ENCODE results near the gene WDFY4.

WDFY4 gene

DNA sequence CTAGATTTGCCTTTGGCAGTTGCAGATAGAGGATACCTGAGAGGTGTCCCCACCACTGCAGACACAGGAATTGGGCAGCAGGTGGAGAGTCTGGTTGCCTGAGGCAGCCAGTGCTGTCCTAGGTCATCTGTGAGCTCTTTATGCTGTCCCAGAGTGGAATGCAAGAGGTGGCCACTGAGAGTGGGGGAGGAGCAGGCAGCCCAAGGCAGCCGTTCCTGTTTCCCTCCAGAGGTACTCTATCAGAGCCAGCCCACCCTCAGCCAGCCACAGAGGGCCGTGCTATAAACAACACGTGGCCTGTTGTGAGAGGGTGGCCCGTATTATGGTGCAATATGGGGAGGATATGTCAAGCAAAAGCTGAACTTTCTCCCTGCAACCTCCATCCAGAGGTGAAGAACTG lies 246.5 kb downstream of the WDFY4 start:
- DNase-seq (ENCODE audit: insufficient read length, low spot score) = no peak
- FAIRE-seq = no peak

DNA sequence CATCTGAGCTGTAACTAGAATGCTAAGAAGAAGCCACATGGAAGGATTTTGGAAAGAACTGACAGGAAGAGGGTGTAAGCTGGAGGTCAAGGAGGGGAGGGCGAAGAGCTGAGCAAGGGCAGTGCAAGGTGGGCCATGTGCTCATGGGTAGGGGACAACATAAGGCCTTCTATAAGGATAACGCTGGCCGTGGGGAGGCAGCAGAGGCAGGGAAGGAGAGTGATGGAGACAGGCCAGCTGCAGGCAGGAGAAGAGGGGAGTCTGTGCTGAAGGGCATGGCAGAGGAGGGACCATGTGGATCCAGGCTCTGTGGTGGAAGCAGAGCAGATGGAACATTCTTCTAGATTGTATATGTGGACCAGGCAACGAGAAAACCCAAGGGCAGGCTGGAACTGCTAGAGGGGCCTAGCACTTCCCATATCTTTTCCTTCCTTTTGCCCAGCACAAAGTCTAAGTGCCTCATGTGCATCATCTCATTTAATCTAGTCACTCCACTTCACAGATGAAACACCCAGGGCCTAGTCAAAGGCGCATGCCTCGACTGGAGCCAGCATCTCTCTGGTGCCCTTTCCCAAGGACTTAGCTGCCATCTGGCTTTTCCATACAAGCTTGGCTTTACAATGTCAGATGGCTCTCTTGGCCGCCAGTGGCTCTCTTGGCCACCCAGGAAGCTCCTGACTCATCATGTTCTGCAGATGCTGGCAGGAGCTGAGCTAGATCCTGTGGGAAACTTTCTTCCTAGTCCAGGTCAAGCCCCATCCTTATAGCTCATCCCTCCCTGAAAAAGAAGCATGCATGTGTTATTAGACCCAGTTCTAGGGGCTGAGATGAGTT lies 248.4 kb downstream of the WDFY4 start:
- DNase-seq (ENCODE audit: insufficient read length, low spot score) = no peak
- FAIRE-seq = no peak

DNA sequence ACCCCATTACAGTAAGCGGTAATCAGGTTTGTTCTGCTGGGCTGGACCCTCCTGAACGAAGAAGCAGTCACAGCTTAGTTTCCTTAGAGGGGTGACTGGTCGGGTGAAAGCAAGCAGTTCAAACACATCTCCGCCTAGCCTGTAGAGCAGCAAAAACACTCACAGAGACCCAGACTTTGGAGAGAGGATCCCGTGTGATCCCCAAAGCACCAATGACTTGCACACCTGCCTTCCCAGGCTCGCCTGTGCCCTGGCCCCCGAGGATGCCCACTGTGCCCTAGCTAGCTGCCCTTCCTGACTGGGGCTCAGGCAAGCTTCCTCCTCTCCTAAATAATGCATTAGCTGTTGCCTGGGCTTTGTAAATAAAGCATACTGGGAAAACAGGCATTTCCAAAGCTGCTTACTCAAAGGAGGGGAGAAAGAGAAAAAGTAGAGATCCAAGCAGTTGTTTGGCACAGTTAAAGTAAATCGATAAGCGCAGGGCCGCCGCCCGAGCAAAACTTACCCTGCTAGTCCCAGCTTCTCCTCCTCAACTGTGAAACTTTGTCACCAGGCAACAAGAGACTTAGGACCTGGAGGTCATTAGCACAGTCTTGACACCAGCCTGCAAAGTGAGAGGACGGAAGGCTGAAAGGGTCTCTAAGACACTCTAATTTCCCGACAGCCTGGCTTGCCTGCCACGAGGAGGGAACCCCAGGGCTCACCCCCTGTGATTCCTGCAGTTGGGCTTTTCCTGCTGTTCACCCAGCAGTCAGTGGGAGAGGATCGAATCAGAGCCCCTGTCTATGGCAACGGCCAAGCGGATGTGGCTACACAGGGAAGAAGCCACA lies 250.2 kb downstream of the WDFY4 start:
- FAIRE-seq = no peak
- no peak for DNase-seq (ENCODE audit: insufficient read length, low spot score)

- no peak for DNase-seq (ENCODE audit: insufficient read length, low spot score)
- no peak for FAIRE-seq
Measured at GRCh38 chr10:48935577-48935976, 250.9 kb downstream of the WDFY4 start.

DNA sequence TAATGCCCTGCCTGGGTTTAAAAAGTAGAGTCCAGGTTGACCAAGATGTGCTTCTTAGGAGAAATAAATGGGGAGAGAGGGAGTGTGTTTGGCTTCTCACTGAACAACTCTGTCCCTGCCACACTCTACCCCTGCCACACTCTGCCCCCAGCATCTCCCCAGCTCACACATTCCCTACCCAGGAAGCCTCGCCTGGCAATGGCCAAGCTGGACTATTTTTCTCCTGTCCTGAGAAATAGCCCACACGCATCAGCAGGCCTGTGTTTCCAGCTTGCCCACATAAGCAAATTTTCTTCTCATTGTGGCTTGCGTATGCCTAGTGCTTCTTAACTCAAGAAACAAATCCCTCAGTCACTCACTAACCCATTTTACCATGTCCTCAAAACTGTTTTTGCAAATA lies 253.1 kb downstream of the WDFY4 start:
- FAIRE-seq = no peak

GRCh38 chr10:48938281-48938680 lies 253.6 kb downstream of the WDFY4 start:
- FAIRE-seq = no peak

More for the DNA sequence above, 253.1 kb downstream of the WDFY4 start:
- DNase-seq (ENCODE audit: insufficient read length, low spot score) = no peak

GRCh38 chr10:48938990-48939536 lies 254.4 kb downstream of the WDFY4 start:
- no peak for FAIRE-seq
- no peak for DNase-seq (ENCODE audit: insufficient read length, low spot score)

More at GRCh38 chr10:48938281-48938680, 253.6 kb downstream of the WDFY4 start:
- no peak for DNase-seq (ENCODE audit: insufficient read length, low spot score)

DNA sequence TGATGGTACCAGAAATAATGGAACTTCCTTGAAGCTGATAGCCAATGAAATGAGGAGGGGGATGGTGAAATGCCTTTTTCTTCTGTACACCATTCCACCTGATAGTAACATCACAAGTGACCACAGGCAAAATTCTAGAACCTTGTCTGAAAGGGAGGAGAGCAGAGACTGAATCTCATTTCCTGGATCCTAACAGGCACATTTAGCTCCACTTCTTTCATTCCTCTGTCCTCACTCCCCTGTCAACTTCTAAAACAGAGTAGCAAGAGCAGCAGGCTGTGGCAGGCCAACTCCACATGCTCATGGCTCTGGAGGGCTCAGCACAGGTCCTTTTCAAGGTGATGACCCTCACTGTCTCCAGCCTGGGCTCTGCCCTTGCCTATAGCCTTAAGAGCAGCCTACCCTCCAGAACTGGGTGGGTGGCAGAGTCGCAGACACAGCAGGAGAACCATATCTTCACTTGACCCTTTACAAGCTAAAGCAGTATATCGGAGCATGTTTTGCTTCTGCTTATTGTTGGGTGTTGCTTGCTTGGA lies 255.2 kb downstream of the WDFY4 start, which contains the start of gene LRRC18:
Gene LRRC18 (minus strand): TSS at position 51 of the 536 bp plus-strand sequence. CDS start 25,685 bp downstream, outside the sequence.
- FAIRE-seq = no peak
- DNase-seq (ENCODE audit: insufficient read length, low spot score) = no peak

GRCh38 chr10:48940372-48940771 lies 255.7 kb downstream of the WDFY4 start:
- FAIRE-seq (no peak), DNase-seq (ENCODE audit: insufficient read length, low spot score) (no peak)

DNA sequence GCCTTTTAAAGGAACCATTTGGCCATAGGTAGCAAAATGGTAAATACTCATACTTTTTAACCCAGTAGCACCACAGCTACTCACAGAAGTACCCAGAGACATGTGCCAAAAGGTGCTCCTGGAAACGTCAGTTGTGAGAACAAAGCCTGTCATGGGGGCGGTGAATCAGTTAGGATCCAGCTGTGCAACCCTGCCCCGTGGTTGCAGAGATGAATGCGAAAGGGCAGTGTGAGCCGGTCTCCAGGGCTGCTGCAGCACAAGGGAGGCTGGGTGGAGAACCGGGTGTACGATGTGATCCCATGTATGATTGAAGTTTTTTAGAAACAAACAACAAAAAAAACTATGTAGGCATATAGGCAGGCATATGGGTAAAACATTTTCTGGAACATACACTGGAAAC lies 256.3 kb downstream of the WDFY4 start:
- FAIRE-seq = no peak
- no peak for DNase-seq (ENCODE audit: insufficient read length, low spot score)

DNA sequence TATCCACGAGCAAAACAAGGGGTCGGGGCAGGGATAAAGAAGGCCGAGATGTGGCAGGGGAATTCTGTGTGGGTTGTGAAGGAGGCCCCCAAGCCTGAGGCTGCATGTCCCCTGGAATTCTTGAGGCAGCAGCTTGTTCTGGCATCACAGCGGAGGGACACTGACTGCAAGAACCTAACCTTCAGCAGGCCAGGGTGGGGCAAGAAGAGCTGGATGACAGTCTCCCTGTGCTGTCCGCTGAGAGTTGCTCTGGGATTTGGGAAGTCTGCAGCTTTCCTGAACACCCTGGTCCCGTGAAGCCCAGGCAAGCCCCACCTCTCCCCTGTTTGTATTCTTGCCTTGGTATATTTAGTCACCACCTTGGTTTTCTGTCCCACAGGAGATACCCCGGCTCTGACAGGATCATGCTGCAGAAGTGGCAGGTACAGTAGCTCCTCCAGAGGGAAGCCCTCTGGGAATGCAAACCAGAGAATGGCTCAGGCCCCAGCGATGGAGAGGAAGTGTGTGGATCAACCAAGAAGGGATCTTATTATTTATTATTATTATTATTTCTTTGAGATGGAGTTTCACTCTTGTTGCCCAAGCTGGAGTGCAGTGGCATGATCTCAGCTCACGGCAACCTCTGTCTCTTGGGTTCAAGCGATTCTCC lies 256.9 kb downstream of the WDFY4 start:
- FAIRE-seq = no peak
- DNase-seq (ENCODE audit: insufficient read length, low spot score) = no peak

DNA sequence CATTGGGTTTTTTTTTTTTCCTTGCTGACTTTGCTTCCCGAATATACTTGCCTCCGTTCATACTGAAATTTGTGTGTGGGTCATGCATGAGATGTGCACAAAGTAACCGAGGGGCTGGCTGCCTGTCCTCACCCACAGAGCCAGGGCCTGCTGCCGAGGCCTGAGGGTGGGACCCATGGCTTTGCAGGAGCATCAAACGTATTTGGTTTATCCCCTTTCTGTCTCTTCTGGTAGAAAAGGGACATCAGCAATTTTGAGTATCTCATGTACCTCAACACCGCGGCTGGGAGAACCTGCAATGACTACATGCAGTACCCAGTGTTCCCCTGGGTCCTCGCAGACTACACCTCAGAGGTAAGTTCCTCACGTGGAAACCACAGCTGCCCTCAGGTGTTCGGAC lies 258.4 kb downstream of the WDFY4 start:
- no peak for FAIRE-seq

DNA sequence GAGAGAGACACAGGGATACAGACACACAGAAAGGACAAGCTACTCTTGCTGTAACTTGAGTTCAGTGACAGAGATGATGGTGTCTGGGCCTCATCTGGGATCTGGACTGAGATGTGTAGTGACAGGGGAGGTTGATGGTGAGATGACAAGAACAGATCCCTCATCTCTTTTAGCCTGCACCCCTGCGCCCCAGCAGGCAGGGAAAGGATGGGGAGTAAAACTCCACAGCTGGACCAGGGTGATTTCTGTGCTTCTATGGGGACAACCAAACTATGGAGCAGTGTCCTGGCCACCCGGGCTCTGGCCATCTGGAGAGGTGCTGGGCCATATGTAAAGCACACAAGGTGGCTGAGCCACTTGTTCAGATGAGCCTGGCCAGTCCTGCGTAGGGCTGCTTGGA lies 259.5 kb downstream of the WDFY4 start:
- DNase-seq (ENCODE audit: insufficient read length, low spot score) = no peak
- no peak for FAIRE-seq

More for the DNA sequence above, 258.4 kb downstream of the WDFY4 start:
- DNase-seq (ENCODE audit: insufficient read length, low spot score) = no peak

DNA sequence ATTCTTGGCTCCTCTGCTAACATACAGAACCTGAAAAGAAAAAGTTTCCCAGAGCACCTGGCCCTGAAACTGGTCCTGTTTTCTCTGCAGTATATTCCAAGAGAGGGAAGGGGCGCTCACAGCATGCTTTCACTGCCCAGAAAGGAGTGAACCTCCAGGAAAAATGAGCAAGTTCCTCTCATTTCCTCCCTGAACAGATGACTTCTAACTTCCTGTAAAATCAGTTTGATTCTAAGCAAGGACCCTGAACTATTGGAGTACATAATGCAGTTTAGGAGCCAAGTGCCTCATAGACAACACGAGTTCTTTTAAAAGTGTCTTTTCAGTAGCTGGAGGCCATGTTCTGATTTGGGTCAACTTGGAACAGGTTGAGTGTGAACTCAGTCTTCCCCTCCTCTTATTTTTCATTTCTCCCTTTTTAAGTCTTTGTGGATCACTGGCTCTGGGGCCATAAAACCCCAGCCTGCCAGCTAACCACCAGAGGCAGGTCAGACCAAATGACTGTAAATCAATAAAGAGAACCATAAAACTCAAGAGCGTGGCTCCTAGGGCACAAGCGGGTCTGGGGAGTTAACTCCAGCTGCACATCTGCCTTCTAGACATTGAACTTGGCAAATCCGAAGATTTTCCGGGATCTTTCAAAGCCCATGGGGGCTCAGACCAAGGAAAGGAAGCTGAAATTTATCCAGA lies 260.9 kb downstream of the WDFY4 start:
- FAIRE-seq = no peak
- DNase-seq (ENCODE audit: insufficient read length, low spot score) = no peak

- DNase-seq (ENCODE audit: insufficient read length, low spot score) = no peak
- no peak for FAIRE-seq
Measured at GRCh38 chr10:48946332-48946731, 261.7 kb downstream of the WDFY4 start.

GRCh38 chr10:48946891-48947500 lies 262.3 kb downstream of the WDFY4 start:
- FAIRE-seq = no peak
- no peak for DNase-seq (ENCODE audit: insufficient read length, low spot score)

GRCh38 chr10:48947690-48948469 lies 263.2 kb downstream of the WDFY4 start:
- no peak for DNase-seq (ENCODE audit: insufficient read length, low spot score)
- no peak for FAIRE-seq

DNA sequence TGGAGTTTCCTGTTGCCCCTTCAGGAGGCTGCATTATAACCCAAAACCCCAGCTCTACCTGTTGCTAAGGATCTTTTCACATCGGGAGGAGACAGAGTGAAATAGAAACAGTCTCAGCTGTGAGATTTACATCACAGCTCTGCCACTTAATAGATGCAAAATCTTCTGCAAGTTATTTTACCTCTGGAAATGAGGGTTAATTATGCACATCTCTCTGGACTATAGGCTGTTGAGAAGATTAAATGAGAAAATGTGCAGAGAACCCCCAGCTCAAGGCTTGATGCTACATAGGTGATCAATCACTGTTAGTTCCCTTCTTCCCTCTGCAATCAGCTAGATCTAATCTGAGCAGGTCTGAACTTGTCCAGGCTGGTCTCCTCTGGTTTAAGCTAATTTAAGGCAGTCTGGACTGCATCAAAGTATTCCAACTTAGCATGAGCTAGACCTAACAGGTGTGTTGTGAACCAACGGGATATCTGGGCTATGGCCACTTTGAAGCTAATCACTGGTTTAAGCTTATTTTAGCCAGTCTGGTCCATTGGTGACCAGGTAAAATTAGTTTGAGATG lies 263.9 kb downstream of the WDFY4 start:
- DNase-seq (ENCODE audit: insufficient read length, low spot score) (no peak), FAIRE-seq (no peak)
